ENCODE results near the gene GMDS. TPM values are rescaled to one million over a fixed set of nuclear protein-coding genes. Genes with fewer than 3 reads are reported as not detected.

GMDS gene
- total RNA-seq, 1 experiment from 2014 or later = 31.1 TPM

DNA sequence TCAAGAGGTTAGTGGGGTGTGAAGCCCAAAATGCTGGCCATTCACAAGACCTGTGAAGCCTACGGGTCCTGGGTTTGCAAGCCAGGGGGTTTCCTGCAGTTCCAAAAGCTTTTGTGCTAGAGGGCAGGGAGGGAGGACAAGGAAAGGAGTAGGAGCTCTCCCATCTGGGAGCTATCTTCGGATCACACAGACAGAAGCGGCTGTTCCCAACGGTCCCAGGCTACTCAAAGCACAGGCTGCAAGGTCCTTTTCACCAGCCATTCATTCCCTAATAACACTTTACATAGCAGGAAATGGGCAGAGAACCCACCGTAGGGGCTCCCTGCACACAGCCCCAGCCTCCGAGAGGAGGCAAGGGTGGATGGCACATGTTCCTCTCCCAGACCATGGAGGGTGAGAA lies 338.8 kb downstream of the GMDS start:
- no peaks in the 10 kb centered on the region for H3K9me3 ChIP-seq
- intact Hi-C loops (cut with micrococcal nuclease; ENCODE audit: unreplicated experiment) = no loop called here
- H3K4me3 ChIP-seq (ENCODE audit: low read depth, low read length) = no peak overlapping the region
- H3K27me3 ChIP-seq (replicated peaks; ENCODE audit: control insufficient read depth, insufficient read depth, low read length) = no peaks in the 10 kb centered on the region
- TF ChIP-seq, protein P1, sequence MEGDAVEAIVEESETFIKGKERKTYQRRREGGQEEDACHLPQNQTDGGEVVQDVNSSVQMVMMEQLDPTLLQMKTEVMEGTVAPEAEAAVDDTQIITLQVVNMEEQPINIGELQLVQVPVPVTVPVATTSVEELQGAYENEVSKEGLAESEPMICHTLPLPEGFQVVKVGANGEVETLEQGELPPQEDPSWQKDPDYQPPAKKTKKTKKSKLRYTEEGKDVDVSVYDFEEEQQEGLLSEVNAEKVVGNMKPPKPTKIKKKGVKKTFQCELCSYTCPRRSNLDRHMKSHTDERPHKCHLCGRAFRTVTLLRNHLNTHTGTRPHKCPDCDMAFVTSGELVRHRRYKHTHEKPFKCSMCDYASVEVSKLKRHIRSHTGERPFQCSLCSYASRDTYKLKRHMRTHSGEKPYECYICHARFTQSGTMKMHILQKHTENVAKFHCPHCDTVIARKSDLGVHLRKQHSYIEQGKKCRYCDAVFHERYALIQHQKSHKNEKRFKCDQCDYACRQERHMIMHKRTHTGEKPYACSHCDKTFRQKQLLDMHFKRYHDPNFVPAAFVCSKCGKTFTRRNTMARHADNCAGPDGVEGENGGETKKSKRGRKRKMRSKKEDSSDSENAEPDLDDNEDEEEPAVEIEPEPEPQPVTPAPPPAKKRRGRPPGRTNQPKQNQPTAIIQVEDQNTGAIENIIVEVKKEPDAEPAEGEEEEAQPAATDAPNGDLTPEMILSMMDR (IDR thresholded peaks at IDR 0.05; ENCODE audit: insufficient read depth in 1 of 2, low read depth in 1 of 2, low read length in 1 of 2, severe bottlenecking in 1 of 2, unreplicated experiment in 1 of 2) = no peak
- no peaks in the 10 kb centered on the region for H3K4me1 ChIP-seq
- Mint-ChIP-seq H3K9me3 (ENCODE audit: unreplicated experiment) (no peaks in the 10 kb centered on the region), H3K36me3 (ENCODE audit: insufficient read depth, unreplicated experiment) (no peaks in the 10 kb centered on the region), H3K4me3 (ENCODE audit: unreplicated experiment) (no peak overlapping the region), H3K4me1 (ENCODE audit: low read depth, unreplicated experiment) (peaks cover 5% of the 10 kb centered on the region), H3K27ac (ENCODE audit: unreplicated experiment) (no peak overlapping the region), H3K27me3 (ENCODE audit: insufficient read depth, unreplicated experiment) (no peaks in the 10 kb centered on the region)
- H3K36me3 ChIP-seq (ENCODE audit: control insufficient read depth, insufficient read depth, low read length) = no peaks in the 10 kb centered on the region
- DNase-seq = no peak
- BruUV-seq (replicated peaks) = no TSS peak
- CTCF ChIA-PET = no interaction called here
- POLR2A ChIA-PET = no interaction called here

DNA sequence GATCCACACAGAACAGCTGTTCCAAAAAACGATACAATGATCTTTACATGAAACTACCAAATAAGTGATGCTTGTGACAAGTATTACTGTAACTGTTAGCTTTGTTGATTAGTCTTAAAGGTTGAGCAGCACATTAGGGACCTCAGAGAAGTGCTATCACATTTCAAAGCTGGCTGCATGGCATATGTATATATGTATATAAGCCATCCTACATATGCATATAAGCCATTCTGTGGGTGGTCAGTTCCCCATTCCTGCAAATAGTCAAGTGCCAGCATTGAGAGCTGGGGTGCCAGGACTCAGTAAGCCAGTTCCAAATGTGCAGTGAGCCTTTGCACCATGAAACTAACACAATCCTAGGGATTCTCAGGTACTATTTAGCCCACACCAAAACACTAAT lies 339.4 kb downstream of the GMDS start:
- Histone ChIP-seq H3K36me3 (ENCODE audit: control insufficient read depth, insufficient read depth, low read length) (no peaks in the 10 kb centered on the region), H3K4me3 (ENCODE audit: low read depth, low read length) (no peak overlapping the region), H3K4me1 (no peaks in the 10 kb centered on the region), H3K27me3 (replicated peaks; ENCODE audit: control insufficient read depth, insufficient read depth, low read length) (no peaks in the 10 kb centered on the region), H3K9me3 (no peaks in the 10 kb centered on the region)
- BruUV-seq (replicated peaks) = no TSS peak
- Mint-ChIP-seq H3K9me3 (ENCODE audit: unreplicated experiment) (no peaks in the 10 kb centered on the region), H3K4me1 (ENCODE audit: low read depth, unreplicated experiment) (peaks cover 5% of the 10 kb centered on the region), H3K4me3 (ENCODE audit: unreplicated experiment) (no peak overlapping the region), H3K27me3 (ENCODE audit: insufficient read depth, unreplicated experiment) (no peaks in the 10 kb centered on the region), H3K27ac (ENCODE audit: unreplicated experiment) (no peak overlapping the region), H3K36me3 (ENCODE audit: insufficient read depth, unreplicated experiment) (no peaks in the 10 kb centered on the region)
- CTCF ChIA-PET = no interaction called here
- intact Hi-C loops (cut with micrococcal nuclease; ENCODE audit: unreplicated experiment) = no loop called here
- no peak for DNase-seq
- TF ChIP-seq, protein P1 (IDR thresholded peaks at IDR 0.05; ENCODE audit: insufficient read depth in 1 of 2, low read depth in 1 of 2, low read length in 1 of 2, severe bottlenecking in 1 of 2, unreplicated experiment in 1 of 2) = no peak
- POLR2A ChIA-PET = no interaction called here

DNA sequence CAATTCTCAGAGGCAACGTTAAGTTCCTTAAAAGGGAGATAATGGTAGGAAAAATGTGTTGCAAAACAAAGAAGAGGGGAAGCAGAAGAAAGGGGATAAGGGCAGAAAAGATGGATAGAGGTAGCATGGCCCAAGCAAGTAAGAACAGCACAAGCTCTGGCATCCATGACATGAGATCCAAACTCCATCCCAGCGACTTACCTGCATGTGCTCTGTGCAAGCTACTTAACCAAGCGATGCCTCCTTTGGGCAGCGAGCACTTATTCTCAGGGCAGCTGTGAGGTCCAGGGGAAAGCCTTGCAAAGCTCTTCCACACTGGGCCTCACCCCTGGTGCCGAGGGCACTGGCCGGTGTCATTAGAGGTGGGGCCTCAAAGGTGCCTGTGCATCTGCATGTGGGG lies 340.5 kb downstream of the GMDS start:
- ChIA-PET CTCF (no interaction called here), POLR2A (no interaction called here)
- Mint-ChIP-seq H3K4me3 (ENCODE audit: unreplicated experiment) (no peak overlapping the region), H3K27me3 (ENCODE audit: insufficient read depth, unreplicated experiment) (no peaks in the 10 kb centered on the region), H3K4me1 (ENCODE audit: low read depth, unreplicated experiment) (peaks cover 5% of the 10 kb centered on the region), H3K36me3 (ENCODE audit: insufficient read depth, unreplicated experiment) (no peaks in the 10 kb centered on the region), H3K27ac (ENCODE audit: unreplicated experiment) (no peak overlapping the region), H3K9me3 (ENCODE audit: unreplicated experiment) (no peaks in the 10 kb centered on the region)
- BruUV-seq (replicated peaks) = no TSS peak
- TF ChIP-seq, protein P1 (IDR thresholded peaks at IDR 0.05; ENCODE audit: insufficient read depth in 1 of 2, low read depth in 1 of 2, low read length in 1 of 2, severe bottlenecking in 1 of 2, unreplicated experiment in 1 of 2) = no peak
- H3K36me3 ChIP-seq (ENCODE audit: control insufficient read depth, insufficient read depth, low read length) = no peaks in the 10 kb centered on the region
- no peaks in the 10 kb centered on the region for H3K27me3 ChIP-seq (replicated peaks; ENCODE audit: control insufficient read depth, insufficient read depth, low read length)
- no peaks in the 10 kb centered on the region for H3K9me3 ChIP-seq
- DNase-seq = no peak
- H3K4me1 ChIP-seq = no peaks in the 10 kb centered on the region
- H3K4me3 ChIP-seq (ENCODE audit: low read depth, low read length) = no peak overlapping the region
- intact Hi-C loops (cut with micrococcal nuclease; ENCODE audit: unreplicated experiment) = no loop called here

All from Caco-2 (cell line).